HCT116 (cell line): Measurements from ENCODE around the gene CHST1. TPM values are rescaled to one million over a fixed set of nuclear protein-coding genes. Genes with fewer than 3 reads are reported as not detected.

Experiments used
- ATAC-seq: fragments of 200-7000 bp; cut with Tn5 transposase; 2 replicates; pipeline ENCODE4 v1.9.1; 2020; ENCODE audit warnings: mild to moderate bottlenecking, moderate library complexity
- BruUV-seq: library from RNA; stranded (reverse); fragments of 400-500 nt; replicated peaks from 2 replicates; lab custom pipeline; 2021; lab: Mats Ljungman, UMichigan
- CTCF ChIA-PET: fragments of 300-600 bp; sonication (Branson Sonifier 250); formaldehyde crosslinking; loops from one replicate; lab custom pipeline; 2021; ENCODE audit warnings: antibody characterized with exemption; lab: Charles Lee
- POLR2A ChIA-PET: fragments of 300-600, 350-600 bp; sonication (Branson Sonifier 250); formaldehyde crosslinking; loops from one replicate; lab custom pipeline; 2021; ENCODE audit warnings: antibody characterized with exemption; lab: Charles Lee
- RAD21 ChIA-PET, 2 experiments: fragments of 300-600 bp; sonication (Branson Sonifier 250); formaldehyde crosslinking; loops; one replicate each; lab custom pipeline; 2023; ENCODE audit warnings: low total read pairs in 2 of 2; ENCODE audit not compliant: uncharacterized antibody in 2 of 2, unreplicated experiment in 2 of 2, low non-redundant PET in 1 of 2; lab: Charles Lee
- DNase-seq: peaks from one replicate; pipeline ENCODE4 v3.0.0-alpha.2; 2010; ENCODE audit warnings: low read depth, low spot score
- H2AFZ ChIP-seq: fragments of 200-600 bp; shearing (Covaris generic), sonication (generic); 2 replicates; pipeline ENCODE4 v1.6.1; 2017; ENCODE audit warnings: low read depth, mixed run types, mixed read lengths, antibody characterized with exemption, low read length; ENCODE audit not compliant: poor library complexity, severe bottlenecking
- H3K27ac ChIP-seq: 2 replicates; pipeline ENCODE4 v1.5.1; 2012; ENCODE audit warnings: low read depth, low read length
- H3K27me3 ChIP-seq: fragments of 200-600 bp; sonication (generic); 2 replicates; pipeline ENCODE4 v1.6.1; 2016; ENCODE audit warnings: mixed run types, low read length, mixed read lengths; ENCODE audit not compliant: insufficient read depth
- H3K36me3 ChIP-seq, 2 experiments: fragments of 200-500 bp in 1 of 2; fragments of 200-600 bp in 1 of 2; sonication (Bioruptor generic) in 1 of 2; sonication (generic) in 1 of 2; 2 replicates each; pipeline versions ENCODE4 v1.5.1 to v1.6.1; 2014 to 2016; ENCODE audit warnings: low read length in 2 of 2, inconsistent platforms in 1 of 2, mixed read lengths in 1 of 2, mixed run types in 1 of 2; ENCODE audit not compliant: insufficient read depth in 2 of 2, control insufficient read depth in 1 of 2
- H3K4me1 ChIP-seq, 2 experiments: fragments of 200-600 bp in 1 of 2; sonication (generic) in 1 of 2; 2 replicates each; pipeline versions ENCODE4 v1.5.1 to v1.6.1; 2012 to 2017; ENCODE audit warnings: low read length in 2 of 2, inconsistent platforms in 1 of 2, mild to moderate bottlenecking in 1 of 2, mixed read lengths in 1 of 2, mixed run types in 1 of 2, moderate library complexity in 1 of 2; ENCODE audit not compliant: insufficient read depth in 2 of 2, control insufficient read depth in 1 of 2
- H3K4me2 ChIP-seq: fragments of 200-600 bp; sonication (generic); 2 replicates; pipeline ENCODE4 v1.6.1; 2017; ENCODE audit warnings: mixed run types, low read length, mixed read lengths
- H3K4me3 ChIP-seq, 2 experiments: fragments of 200-600 bp in 1 of 2; sonication (generic) in 1 of 2; replicated peaks in 1 of 2; 2 replicates each; pipeline ENCODE4 v1.5.1; 2011 to 2016; ENCODE audit warnings: low read length in 2 of 2, control low read depth in 1 of 2, low read depth in 1 of 2, mild to moderate bottlenecking in 1 of 2, mixed read lengths in 1 of 2, mixed run types in 1 of 2
- H3K79me2 ChIP-seq: fragments of 200-600 bp; sonication (generic); 2 replicates; pipeline ENCODE4 v1.6.1; 2017; ENCODE audit warnings: mild to moderate bottlenecking, mixed run types, low read length, moderate library complexity, mixed read lengths; ENCODE audit not compliant: insufficient read depth
- H3K9ac ChIP-seq: fragments of 200-600 bp; sonication (generic); 2 replicates; pipeline ENCODE4 v1.6.1; 2016; ENCODE audit warnings: low read length, mixed read lengths
- H3K9me2 ChIP-seq: fragments of 200-600 bp; sonication (generic), shearing (Covaris generic); 2 replicates; pipeline ENCODE4 v1.6.1; 2017; ENCODE audit warnings: mixed run types, mild to moderate bottlenecking, moderate library complexity; ENCODE audit not compliant: insufficient read depth
- H3K9me3 ChIP-seq, 2 experiments: fragments of 200-500 bp in 1 of 2; fragments of 200-600 bp in 1 of 2; sonication (Bioruptor generic) in 1 of 2; sonication (generic) in 1 of 2; 2 replicates each; pipeline ENCODE4 v1.6.1; 2014 to 2017; ENCODE audit warnings: low read length in 2 of 2, mixed read lengths in 2 of 2, inconsistent platforms in 1 of 2, low read depth in 1 of 2, mild to moderate bottlenecking in 1 of 2, mixed run types in 1 of 2, moderate library complexity in 1 of 2; ENCODE audit not compliant: control insufficient read depth in 1 of 2, insufficient read depth in 1 of 2
- H4K20me1 ChIP-seq: fragments of 200-600 bp; sonication (generic), shearing (Covaris generic); 2 replicates; pipeline ENCODE4 v1.6.1; 2017; ENCODE audit warnings: mixed run types, mild to moderate bottlenecking, moderate library complexity; ENCODE audit not compliant: insufficient read depth
- ATF3 ChIP-seq: IDR thresholded peaks from 2 replicates; pipeline ENCODE4 v1.6.1; 2012
- CBX3 ChIP-seq: IDR thresholded peaks from 2 replicates; pipeline ENCODE4 v1.6.1; 2012; ENCODE audit warnings: low read depth
- CEBPB ChIP-seq: IDR thresholded peaks from 2 replicates; pipeline ENCODE4 v1.6.1; 2012; ENCODE audit warnings: low read depth
- EGR1 ChIP-seq: IDR thresholded peaks from 2 replicates; pipeline ENCODE4 v1.6.1; 2012; ENCODE audit warnings: low read depth
- ELF1 ChIP-seq: IDR thresholded peaks from 2 replicates; pipeline ENCODE4 v1.6.1; 2012; ENCODE audit warnings: low read depth, borderline replicate concordance
- EZH2 ChIP-seq: fragments of 200-600 bp; sonication (generic); IDR thresholded peaks from 2 replicates; pipeline ENCODE4 v1.6.1; 2017; ENCODE audit warnings: antibody characterized with exemption, mixed run types
- FOSL1 ChIP-seq: IDR thresholded peaks from 2 replicates; pipeline ENCODE4 v1.6.1; 2012; ENCODE audit warnings: low read depth
- JUND ChIP-seq: IDR thresholded peaks from 2 replicates; pipeline ENCODE4 v1.6.1; 2012
- MAX ChIP-seq: IDR thresholded peaks from 2 replicates; pipeline ENCODE4 v1.6.1; 2012
- POLR2A ChIP-seq: IDR thresholded peaks from 2 replicates; pipeline ENCODE4 v1.7.0; 2011; ENCODE audit warnings: borderline replicate concordance; ENCODE audit not compliant: insufficient read depth, insufficient read length; ENCODE audit errors: extremely low read depth
- POLR2AphosphoS5 ChIP-seq: IDR thresholded peaks from 2 replicates; pipeline ENCODE4 v1.6.1; 2011; ENCODE audit warnings: mild to moderate bottlenecking, low read depth, low read length, moderate library complexity
- RAD21 ChIP-seq: IDR thresholded peaks from 2 replicates; pipeline ENCODE4 v1.6.1; 2012; ENCODE audit warnings: low read depth, mild to moderate bottlenecking
- REST ChIP-seq: IDR thresholded peaks from 2 replicates; pipeline ENCODE4 v1.6.1; 2012; ENCODE audit warnings: low read depth
- SIN3A ChIP-seq: IDR thresholded peaks from 2 replicates; pipeline ENCODE4 v1.6.1; 2012; ENCODE audit warnings: low read depth
- SP1 ChIP-seq: IDR thresholded peaks from 2 replicates; pipeline ENCODE4 v1.6.1; 2012; ENCODE audit warnings: low read depth
- SRF ChIP-seq: IDR thresholded peaks from 2 replicates; pipeline ENCODE4 v1.6.1; 2012; ENCODE audit warnings: low read depth
- TCF7L2 ChIP-seq: IDR thresholded peaks from 2 replicates; pipeline ENCODE4 v1.7.0; 2011; ENCODE audit warnings: borderline replicate concordance, inconsistent platforms; ENCODE audit not compliant: insufficient read depth, insufficient read length; ENCODE audit errors: extremely low read depth
- YY1 ChIP-seq: IDR thresholded peaks from 2 replicates; pipeline ENCODE4 v1.6.1; 2011; ENCODE audit warnings: low read length, low read depth, moderate library complexity, mild to moderate bottlenecking; ENCODE audit not compliant: insufficient replicate concordance; ENCODE audit errors: extremely low read depth
- ZFX ChIP-seq: fragments of 450-650 bp; IDR thresholded peaks from 2 replicates; pipeline ENCODE4 v1.6.1; 2017
- intact Hi-C: fragments of 100-400 bp; cut with micrococcal nuclease; formaldehyde crosslinking; loops from 2 replicates; pipeline ENCODE4 v1.10.0; 2022
- total RNA-seq: library from RNA; stranded (reverse); gene quantifications from one replicate; pipeline ENCODE4 v1.2.1, GENCODE V29; 2021; ENCODE audit not compliant: unreplicated experiment
- TF ChIP-seq, protein P1 (sequence below): IDR thresholded peaks from 2 replicates; pipeline ENCODE4 v1.6.1; 2011; ENCODE audit warnings: mild to moderate bottlenecking, low read length, moderate library complexity; ENCODE audit not compliant: insufficient replicate concordance; ENCODE audit errors: extremely low read depth

CHST1 gene
- total RNA-seq, 1 experiment from 2014 or later, result 0.69 TPM

GRCh38 chr11:45635907-45636306 is 29.5 kb downstream of the CHST1 start:
- POLR2A ChIA-PET, result no interaction called here
- intact Hi-C loops, result no loop called here
- no peaks in the 10 kb centered on the region for H3K4me1 ChIP-seq
- H3K4me3 ChIP-seq, result no peak overlapping the region
- BruUV-seq, result no TSS peak
- no peak overlapping the region for H3K27ac ChIP-seq
- CTCF ChIA-PET, result no interaction called here
- TF ChIP-seq ZFX (no peak), SRF (no peak), TCF7L2 (no peak), CBX3 (no peak), REST (no peak), SP1 (no peak), CEBPB (no peak), ELF1 (no peak), FOSL1 (no peak), MAX (no peak), RAD21 (no peak), ATF3 (no peak), POLR2AphosphoS5 (no peak), EZH2 (no peak), SIN3A (no peak), EGR1 (no peak), YY1 (no peak), POLR2A (no peak), JUND (no peak)
- TF ChIP-seq, protein P1, sequence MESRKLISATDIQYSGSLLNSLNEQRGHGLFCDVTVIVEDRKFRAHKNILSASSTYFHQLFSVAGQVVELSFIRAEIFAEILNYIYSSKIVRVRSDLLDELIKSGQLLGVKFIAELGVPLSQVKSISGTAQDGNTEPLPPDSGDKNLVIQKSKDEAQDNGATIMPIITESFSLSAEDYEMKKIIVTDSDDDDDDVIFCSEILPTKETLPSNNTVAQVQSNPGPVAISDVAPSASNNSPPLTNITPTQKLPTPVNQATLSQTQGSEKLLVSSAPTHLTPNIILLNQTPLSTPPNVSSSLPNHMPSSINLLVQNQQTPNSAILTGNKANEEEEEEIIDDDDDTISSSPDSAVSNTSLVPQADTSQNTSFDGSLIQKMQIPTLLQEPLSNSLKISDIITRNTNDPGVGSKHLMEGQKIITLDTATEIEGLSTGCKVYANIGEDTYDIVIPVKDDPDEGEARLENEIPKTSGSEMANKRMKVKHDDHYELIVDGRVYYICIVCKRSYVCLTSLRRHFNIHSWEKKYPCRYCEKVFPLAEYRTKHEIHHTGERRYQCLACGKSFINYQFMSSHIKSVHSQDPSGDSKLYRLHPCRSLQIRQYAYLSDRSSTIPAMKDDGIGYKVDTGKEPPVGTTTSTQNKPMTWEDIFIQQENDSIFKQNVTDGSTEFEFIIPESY, result no peak
- TF ChIP-seq, all 23 proteins: peak for 0
- no peak for DNase-seq
- no peaks in the 10 kb centered on the region for H3K9me2 ChIP-seq
- RAD21 ChIA-PET, result no interaction called here
- no peaks in the 10 kb centered on the region for H3K79me2 ChIP-seq
- no peaks in the 10 kb centered on the region for H4K20me1 ChIP-seq
- H3K4me2 ChIP-seq, result no peak overlapping the region
- H3K27me3 ChIP-seq, result peaks cover 32% of the 10 kb centered on the region
- H3K9ac ChIP-seq, result no peak overlapping the region
- no peak for ATAC-seq
- no peaks in the 10 kb centered on the region for H3K36me3 ChIP-seq
- H3K9me3 ChIP-seq, result no peaks in the 10 kb centered on the region
- no peak overlapping the region for H2AFZ ChIP-seq
